ENCODE results near the gene CMSS1.

Gene CMSS1

DNA sequence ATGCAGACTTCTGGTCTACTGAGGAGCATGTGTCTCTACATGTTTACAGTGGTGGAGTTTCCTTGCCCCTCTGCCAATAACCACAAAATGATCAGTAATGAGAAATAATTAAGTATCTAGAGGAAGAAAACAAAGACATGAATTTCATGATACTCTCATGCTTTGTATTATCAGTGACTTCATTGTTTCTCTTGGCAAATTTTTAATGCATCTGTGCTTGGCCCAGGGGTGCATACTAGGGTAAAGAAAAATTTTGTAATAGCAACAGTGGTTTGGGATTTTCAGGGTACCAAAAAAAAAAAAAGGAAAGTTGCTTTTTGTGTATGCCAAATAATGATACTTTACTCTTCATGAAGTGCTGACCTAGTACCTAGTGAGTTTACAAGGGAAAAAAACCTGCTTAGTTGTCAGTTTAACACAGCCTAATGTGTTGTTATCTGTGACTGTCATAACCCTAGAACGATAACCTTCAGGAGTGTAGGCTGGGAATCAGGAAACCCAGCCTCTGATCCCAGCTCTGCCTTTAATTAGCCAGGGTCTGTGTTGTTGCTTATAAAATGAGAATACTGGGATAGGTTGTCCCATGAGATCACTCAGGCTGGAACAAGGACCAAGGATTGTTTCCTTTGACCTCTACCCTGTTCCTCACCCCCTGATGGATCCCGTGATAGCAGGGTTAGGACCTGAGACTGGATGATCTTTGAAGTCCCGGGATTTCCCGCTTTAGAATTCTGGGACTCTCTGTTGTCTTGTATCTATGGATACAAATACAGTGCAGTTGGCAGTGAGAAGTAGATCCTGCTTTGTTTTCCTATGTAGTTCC is 117.5 kb downstream of the CMSS1 start:
- H3K4me3 ChIP-seq (ENCODE audit: low read depth, low read length): no peak overlapping the region
- DNase-seq: no peak
- no peaks in the 10 kb centered on the region for H3K27me3 ChIP-seq
- peaks cover 5% of the 10 kb centered on the region; the same call in 1 of the 2 replicates for H3K36me3 ChIP-seq
- H3K4me1 ChIP-seq: peaks cover 30% of the 10 kb centered on the region
- H3K9me3 ChIP-seq: no peaks in the 10 kb centered on the region
- TF ChIP-seq, protein P1, sequence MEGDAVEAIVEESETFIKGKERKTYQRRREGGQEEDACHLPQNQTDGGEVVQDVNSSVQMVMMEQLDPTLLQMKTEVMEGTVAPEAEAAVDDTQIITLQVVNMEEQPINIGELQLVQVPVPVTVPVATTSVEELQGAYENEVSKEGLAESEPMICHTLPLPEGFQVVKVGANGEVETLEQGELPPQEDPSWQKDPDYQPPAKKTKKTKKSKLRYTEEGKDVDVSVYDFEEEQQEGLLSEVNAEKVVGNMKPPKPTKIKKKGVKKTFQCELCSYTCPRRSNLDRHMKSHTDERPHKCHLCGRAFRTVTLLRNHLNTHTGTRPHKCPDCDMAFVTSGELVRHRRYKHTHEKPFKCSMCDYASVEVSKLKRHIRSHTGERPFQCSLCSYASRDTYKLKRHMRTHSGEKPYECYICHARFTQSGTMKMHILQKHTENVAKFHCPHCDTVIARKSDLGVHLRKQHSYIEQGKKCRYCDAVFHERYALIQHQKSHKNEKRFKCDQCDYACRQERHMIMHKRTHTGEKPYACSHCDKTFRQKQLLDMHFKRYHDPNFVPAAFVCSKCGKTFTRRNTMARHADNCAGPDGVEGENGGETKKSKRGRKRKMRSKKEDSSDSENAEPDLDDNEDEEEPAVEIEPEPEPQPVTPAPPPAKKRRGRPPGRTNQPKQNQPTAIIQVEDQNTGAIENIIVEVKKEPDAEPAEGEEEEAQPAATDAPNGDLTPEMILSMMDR (IDR thresholded peaks at IDR 0.05; ENCODE audit: low read depth, low read length): no peak

DNA sequence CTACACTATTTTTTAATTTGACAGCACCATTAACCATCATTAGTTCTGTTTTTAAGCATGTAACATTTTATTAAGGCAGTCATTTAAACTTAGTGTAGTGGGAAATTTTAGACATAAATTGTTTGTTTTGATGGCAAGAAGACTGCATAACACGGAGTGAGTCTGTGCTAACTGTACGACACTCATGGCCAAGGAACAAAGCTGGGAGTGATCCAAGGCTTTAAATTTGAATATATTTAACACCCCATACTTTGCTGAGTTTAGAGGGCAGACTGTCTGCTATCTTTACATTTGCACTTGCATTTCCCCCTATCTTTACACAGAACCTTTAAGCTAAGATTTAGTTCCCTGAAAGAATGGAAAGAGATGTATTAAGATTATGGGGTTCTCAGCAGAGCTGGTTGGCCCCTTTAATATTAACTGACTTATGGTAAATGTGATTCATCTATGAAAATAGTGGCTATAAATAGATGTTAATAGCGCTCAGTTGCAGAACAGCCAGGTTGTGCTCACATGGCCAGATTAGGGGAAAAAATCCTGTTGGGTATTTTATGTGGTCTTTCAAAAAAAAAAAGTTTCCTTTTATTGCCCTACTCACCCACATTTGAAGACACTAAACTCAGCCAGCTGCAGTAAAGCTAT is 120.7 kb downstream of the CMSS1 start:
- no peak for DNase-seq
- Histone ChIP-seq H3K36me3 (no peaks in the 10 kb centered on the region), H3K27me3 (no peaks in the 10 kb centered on the region), H3K4me1 (peaks cover 30% of the 10 kb centered on the region), H3K4me3 (ENCODE audit: low read depth, low read length) (no peak overlapping the region), H3K9me3 (no peaks in the 10 kb centered on the region)
- TF ChIP-seq, protein P1 (IDR thresholded peaks at IDR 0.05; ENCODE audit: low read depth, low read length): no peak

DNA sequence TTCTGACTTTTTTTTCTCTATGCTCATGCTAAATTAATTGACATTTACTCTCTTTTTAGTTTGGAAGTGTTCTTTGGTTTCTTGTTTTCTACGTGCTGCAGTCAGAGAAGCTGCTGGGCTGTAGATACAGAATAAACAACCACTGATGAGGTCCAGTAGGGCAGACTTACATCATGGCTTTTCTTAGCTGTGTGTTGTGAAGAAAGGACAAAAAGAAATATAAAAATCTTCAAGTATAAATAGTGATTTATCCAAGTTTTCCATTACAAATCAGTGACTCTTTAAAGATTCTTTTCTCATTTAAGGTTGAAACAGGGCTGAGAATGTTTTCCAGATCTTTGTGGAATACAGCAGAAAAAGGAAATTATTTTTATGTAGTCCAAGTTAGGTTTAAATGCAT is 122.2 kb downstream of the CMSS1 start:
- Histone ChIP-seq H3K27me3 (no peaks in the 10 kb centered on the region), H3K4me3 (ENCODE audit: low read depth, low read length) (no peak overlapping the region), H3K4me1 (peaks cover 23% of the 10 kb centered on the region), H3K36me3 (no peaks in the 10 kb centered on the region), H3K9me3 (no peaks in the 10 kb centered on the region)
- no peak for DNase-seq
- TF ChIP-seq, protein P1 (IDR thresholded peaks at IDR 0.05; ENCODE audit: low read depth, low read length): no peak

DNA sequence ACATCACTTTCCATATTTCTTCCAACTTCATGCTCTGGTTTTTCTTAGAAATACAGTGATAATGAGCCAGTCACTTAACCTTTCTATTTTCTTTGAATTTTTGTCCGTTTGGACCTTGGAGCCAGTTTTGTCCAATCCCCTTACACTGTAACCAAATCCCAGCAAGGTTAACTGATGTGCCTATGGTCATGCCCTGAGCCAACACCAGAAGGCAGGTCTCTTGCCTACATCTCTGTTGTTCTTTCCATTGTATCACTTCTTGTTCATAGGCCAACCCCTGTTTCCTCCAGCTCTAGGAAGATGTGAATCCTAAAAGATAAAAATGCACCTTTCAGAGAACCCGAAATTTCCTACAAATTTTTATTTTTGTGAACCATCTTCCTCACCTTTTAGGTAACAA is 122.7 kb downstream of the CMSS1 start:
- H3K27me3 ChIP-seq: no peaks in the 10 kb centered on the region

DNA sequence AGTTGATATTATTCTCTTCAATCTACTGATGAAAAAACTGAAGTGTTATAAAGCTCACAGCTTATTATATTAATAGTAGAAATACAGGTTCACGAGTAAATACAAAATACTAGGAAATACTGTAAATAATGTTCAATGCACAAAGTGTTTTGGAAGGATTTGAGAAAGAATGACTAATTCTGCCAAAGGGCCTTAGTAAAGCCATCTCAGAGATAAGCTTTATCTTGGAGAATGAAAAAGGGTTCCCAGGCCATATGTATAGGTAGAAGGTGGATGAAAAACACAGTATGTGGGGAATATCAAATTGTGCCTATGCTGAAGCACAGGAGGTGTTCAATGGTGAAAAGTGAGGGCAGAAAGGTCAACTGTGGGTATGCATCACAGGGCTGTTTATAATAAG is 123.5 kb downstream of the CMSS1 start:
- TF ChIP-seq, protein P1 (IDR thresholded peaks at IDR 0.05; ENCODE audit: low read depth, low read length): no peak
- DNase-seq: no peak
- Histone ChIP-seq H3K9me3 (no peaks in the 10 kb centered on the region), H3K4me3 (ENCODE audit: low read depth, low read length) (no peak overlapping the region), H3K4me1 (peaks cover 22% of the 10 kb centered on the region), H3K36me3 (no peaks in the 10 kb centered on the region), H3K27me3 (no peaks in the 10 kb centered on the region)

More for the DNA sequence above, 122.7 kb downstream of the CMSS1 start:
- Histone ChIP-seq H3K36me3 (no peaks in the 10 kb centered on the region), H3K4me1 (peaks cover 22% of the 10 kb centered on the region), H3K9me3 (no peaks in the 10 kb centered on the region), H3K4me3 (ENCODE audit: low read depth, low read length) (no peak overlapping the region)
- TF ChIP-seq, protein P1 (IDR thresholded peaks at IDR 0.05; ENCODE audit: low read depth, low read length): no peak
- DNase-seq: no peak
